ENCODE measurements around the gene DMRT1. TPM values are rescaled to one million over a fixed set of nuclear protein-coding genes. Genes with fewer than 3 reads are reported as not detected.

Gene DMRT1
- total RNA-seq, 1 experiment from 2014 or later = not detected

- no peak overlapping the region for H3K27ac ChIP-seq (ENCODE audit: low read depth, low read length, poor library complexity, severe bottlenecking)
- no peaks in the 10 kb centered on the region for H3K36me3 ChIP-seq (ENCODE audit: insufficient read depth, low read length, poor library complexity, severe bottlenecking)
- ChIA-PET CTCF (no interaction called here), POLR2A (ENCODE audit: low non-redundant PET) (no interaction called here)
- intact Hi-C loops (cut with micrococcal nuclease; ENCODE audit: unreplicated experiment) = no loop called here
- H3K4me3 ChIP-seq (ENCODE audit: low read depth, low read length, poor library complexity, severe bottlenecking) = no peak overlapping the region
- BruUV-seq (replicated peaks) = no TSS peak
- H3K9me3 ChIP-seq (ENCODE audit: low read depth, low read length, poor library complexity, severe bottlenecking) = no peaks in the 10 kb centered on the region
- peaks cover 41% of the 10 kb centered on the region for H3K27me3 ChIP-seq (replicated peaks; ENCODE audit: insufficient read depth, low read depth, low read length, poor library complexity)
- no peak for DNase-seq (ENCODE audit: low spot score)
- no peaks in the 10 kb centered on the region for H3K4me1 ChIP-seq (ENCODE audit: insufficient read depth, low read length, poor library complexity, severe bottlenecking)
- TF ChIP-seq CTCF (conservative IDR thresholded peaks at IDR 0.05; ENCODE audit: low read depth, low read length) (no peak), EZH2 (IDR thresholded peaks at IDR 0.05; ENCODE audit: borderline replicate concordance, low read depth, low read length, poor library complexity, severe bottlenecking) (no peak)
These were observed 117.6 kb downstream of the DMRT1 start for GRCh38 chr9:959105-959504.

- ChIA-PET CTCF (no interaction called here), POLR2A (ENCODE audit: low non-redundant PET) (no interaction called here)
- Histone ChIP-seq H3K4me1 (ENCODE audit: insufficient read depth, low read length, poor library complexity, severe bottlenecking) (no peaks in the 10 kb centered on the region), H3K27ac (ENCODE audit: low read depth, low read length, poor library complexity, severe bottlenecking) (no peak overlapping the region), H3K9me3 (ENCODE audit: low read depth, low read length, poor library complexity, severe bottlenecking) (no peaks in the 10 kb centered on the region), H3K36me3 (ENCODE audit: insufficient read depth, low read length, poor library complexity, severe bottlenecking) (no peaks in the 10 kb centered on the region), H3K4me3 (ENCODE audit: low read depth, low read length, poor library complexity, severe bottlenecking) (no peak overlapping the region), H3K27me3 (replicated peaks; ENCODE audit: insufficient read depth, low read depth, low read length, poor library complexity) (peaks cover 49% of the 10 kb centered on the region)
- TF ChIP-seq CTCF (conservative IDR thresholded peaks at IDR 0.05; ENCODE audit: low read depth, low read length) (no peak), EZH2 (IDR thresholded peaks at IDR 0.05; ENCODE audit: borderline replicate concordance, low read depth, low read length, poor library complexity, severe bottlenecking) (no peak)
- intact Hi-C loops (cut with micrococcal nuclease; ENCODE audit: unreplicated experiment) = no loop called here
- no TSS peak for BruUV-seq (replicated peaks)
- DNase-seq (ENCODE audit: low spot score) = no peak
These were observed 118.4 kb downstream of the DMRT1 start for GRCh38 chr9:959914-960313.

GRCh38 chr9:962023-962422 is 120.5 kb downstream of the DMRT1 start:
- CTCF ChIA-PET = no interaction called here
- POLR2A ChIA-PET (ENCODE audit: low non-redundant PET) = no interaction called here
- H3K27me3 ChIP-seq (replicated peaks; ENCODE audit: insufficient read depth, low read depth, low read length, poor library complexity) = peaks cover 66% of the 10 kb centered on the region
- intact Hi-C loops (cut with micrococcal nuclease; ENCODE audit: unreplicated experiment) = no loop called here
- no peak for TF ChIP-seq CTCF (conservative IDR thresholded peaks at IDR 0.05; ENCODE audit: low read depth, low read length)
- H3K4me3 ChIP-seq (ENCODE audit: low read depth, low read length, poor library complexity, severe bottlenecking) = no peak overlapping the region
- H3K9me3 ChIP-seq (ENCODE audit: low read depth, low read length, poor library complexity, severe bottlenecking) = no peaks in the 10 kb centered on the region
- H3K4me1 ChIP-seq (ENCODE audit: insufficient read depth, low read length, poor library complexity, severe bottlenecking) = no peaks in the 10 kb centered on the region
- no TSS peak for BruUV-seq (replicated peaks)
- no peak overlapping the region for H3K27ac ChIP-seq (ENCODE audit: low read depth, low read length, poor library complexity, severe bottlenecking)
- no peak for DNase-seq (ENCODE audit: low spot score)
- no peaks in the 10 kb centered on the region for H3K36me3 ChIP-seq (ENCODE audit: insufficient read depth, low read length, poor library complexity, severe bottlenecking)

Measured in A673 (cell line).